Measurements from ENCODE around the gene PITPNB.

PITPNB gene

DNA sequence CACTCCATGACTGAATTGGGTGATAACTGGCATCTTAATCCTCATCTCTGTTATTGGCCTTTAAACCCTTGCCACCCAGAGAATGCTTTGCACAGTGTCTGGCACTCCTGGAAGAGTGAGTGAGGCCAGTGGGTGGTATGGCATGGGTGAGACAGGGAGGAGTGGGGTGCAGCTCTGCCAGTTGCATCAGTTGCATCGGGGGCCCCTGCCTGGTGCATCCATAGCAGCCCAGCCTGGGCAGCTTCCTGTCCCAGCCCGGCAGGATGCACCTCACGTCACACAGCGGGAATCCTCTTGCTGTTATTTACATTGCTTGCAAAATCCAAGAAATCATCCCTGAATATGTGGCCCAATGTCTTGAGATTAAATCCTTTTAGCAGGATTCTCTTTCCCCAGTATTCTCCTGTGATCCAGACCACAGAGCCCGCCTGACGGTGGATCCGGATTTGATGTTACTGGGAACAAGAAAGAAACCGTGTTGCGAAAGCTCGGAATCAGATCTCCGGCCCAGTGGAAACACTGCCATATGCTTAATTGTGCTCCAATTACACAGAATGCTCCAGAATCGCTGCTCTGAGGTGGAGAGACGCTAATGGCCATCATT, 79.9 kb downstream of the PITPNB start:
- Histone ChIP-seq H3K9me3 (ENCODE audit: low read length) (peaks cover 4% of the 10 kb centered on the region; the same call in 1 of the 2 replicates), H3K4me2 (ENCODE audit: low read length) (no peak overlapping the region), H3F3A (ENCODE audit: insufficient read depth, low read length) (no peaks in the 10 kb centered on the region), H3K27me3 (ENCODE audit: insufficient read depth, low read length) (no peaks in the 10 kb centered on the region), H4K20me1 (ENCODE audit: insufficient read depth, low read length) (no peaks in the 10 kb centered on the region), H3K36me3 (ENCODE audit: insufficient read depth, low read length) (no peaks in the 10 kb centered on the region), H3K79me2 (ENCODE audit: insufficient read depth, low read length) (no peaks in the 10 kb centered on the region), H3K9me2 (ENCODE audit: low read depth, low read length) (no peaks in the 10 kb centered on the region), H3K4me1 (ENCODE audit: insufficient read depth, low read length, severe bottlenecking) (no peaks in the 10 kb centered on the region), H2AFZ (ENCODE audit: low read length) (no peak overlapping the region), H3K4me3 (ENCODE audit: low read depth, low read length, poor library complexity, severe bottlenecking) (no peak overlapping the region), H3K27ac (ENCODE audit: low read depth, low read length, poor library complexity, severe bottlenecking) (no peak overlapping the region), H3K9ac (ENCODE audit: low read length) (no peak overlapping the region)
- TF ChIP-seq EZH2 (IDR thresholded peaks at IDR 0.05; ENCODE audit: borderline replicate concordance, low read length), result no peak
- TF ChIP-seq, protein P1, sequence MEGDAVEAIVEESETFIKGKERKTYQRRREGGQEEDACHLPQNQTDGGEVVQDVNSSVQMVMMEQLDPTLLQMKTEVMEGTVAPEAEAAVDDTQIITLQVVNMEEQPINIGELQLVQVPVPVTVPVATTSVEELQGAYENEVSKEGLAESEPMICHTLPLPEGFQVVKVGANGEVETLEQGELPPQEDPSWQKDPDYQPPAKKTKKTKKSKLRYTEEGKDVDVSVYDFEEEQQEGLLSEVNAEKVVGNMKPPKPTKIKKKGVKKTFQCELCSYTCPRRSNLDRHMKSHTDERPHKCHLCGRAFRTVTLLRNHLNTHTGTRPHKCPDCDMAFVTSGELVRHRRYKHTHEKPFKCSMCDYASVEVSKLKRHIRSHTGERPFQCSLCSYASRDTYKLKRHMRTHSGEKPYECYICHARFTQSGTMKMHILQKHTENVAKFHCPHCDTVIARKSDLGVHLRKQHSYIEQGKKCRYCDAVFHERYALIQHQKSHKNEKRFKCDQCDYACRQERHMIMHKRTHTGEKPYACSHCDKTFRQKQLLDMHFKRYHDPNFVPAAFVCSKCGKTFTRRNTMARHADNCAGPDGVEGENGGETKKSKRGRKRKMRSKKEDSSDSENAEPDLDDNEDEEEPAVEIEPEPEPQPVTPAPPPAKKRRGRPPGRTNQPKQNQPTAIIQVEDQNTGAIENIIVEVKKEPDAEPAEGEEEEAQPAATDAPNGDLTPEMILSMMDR (IDR thresholded peaks at IDR 0.05; ENCODE audit: low read length), result no peak

DNA sequence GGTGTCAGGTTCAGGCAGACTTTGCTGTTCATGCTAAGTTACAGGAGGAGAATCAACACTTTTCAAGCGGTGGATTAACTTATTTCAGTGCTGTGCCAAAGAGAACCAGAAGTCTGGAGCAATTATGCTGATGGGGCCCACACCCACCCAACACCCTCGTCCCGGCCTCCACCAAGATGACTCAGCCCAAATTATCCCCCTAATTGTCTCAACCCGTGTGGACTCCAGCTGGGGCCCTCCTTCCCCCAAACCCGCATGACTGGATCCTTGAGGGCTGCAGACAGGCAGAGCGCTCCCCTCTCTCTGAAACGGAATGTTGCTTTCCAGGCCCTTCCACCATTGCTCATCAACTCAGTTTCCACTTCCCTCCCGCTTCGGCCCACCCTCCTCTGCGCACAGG, 82.9 kb downstream of the PITPNB start:
- Histone ChIP-seq H4K20me1 (ENCODE audit: insufficient read depth, low read length) (no peaks in the 10 kb centered on the region), H3K9ac (ENCODE audit: low read length) (no peak overlapping the region), H3K27ac (ENCODE audit: low read depth, low read length, poor library complexity, severe bottlenecking) (no peak overlapping the region), H3K4me3 (ENCODE audit: low read depth, low read length, poor library complexity, severe bottlenecking) (no peak overlapping the region), H3K36me3 (ENCODE audit: insufficient read depth, low read length) (no peaks in the 10 kb centered on the region), H3K4me2 (ENCODE audit: low read length) (no peak overlapping the region), H3F3A (ENCODE audit: insufficient read depth, low read length) (no peaks in the 10 kb centered on the region), H2AFZ (ENCODE audit: low read length) (no peak overlapping the region), H3K4me1 (ENCODE audit: insufficient read depth, low read length, severe bottlenecking) (no peaks in the 10 kb centered on the region), H3K9me3 (ENCODE audit: low read length) (peaks cover 4% of the 10 kb centered on the region; the same call in 1 of the 2 replicates), H3K79me2 (ENCODE audit: insufficient read depth, low read length) (no peaks in the 10 kb centered on the region), H3K27me3 (ENCODE audit: insufficient read depth, low read length) (peaks cover 3% of the 10 kb centered on the region; the same call in 1 of the 2 replicates), H3K9me2 (ENCODE audit: low read depth, low read length) (no peaks in the 10 kb centered on the region)
- TF ChIP-seq EZH2 (IDR thresholded peaks at IDR 0.05; ENCODE audit: borderline replicate concordance, low read length), result no peak
- TF ChIP-seq, protein P1 (IDR thresholded peaks at IDR 0.05; ENCODE audit: low read length), result no peak

DNA sequence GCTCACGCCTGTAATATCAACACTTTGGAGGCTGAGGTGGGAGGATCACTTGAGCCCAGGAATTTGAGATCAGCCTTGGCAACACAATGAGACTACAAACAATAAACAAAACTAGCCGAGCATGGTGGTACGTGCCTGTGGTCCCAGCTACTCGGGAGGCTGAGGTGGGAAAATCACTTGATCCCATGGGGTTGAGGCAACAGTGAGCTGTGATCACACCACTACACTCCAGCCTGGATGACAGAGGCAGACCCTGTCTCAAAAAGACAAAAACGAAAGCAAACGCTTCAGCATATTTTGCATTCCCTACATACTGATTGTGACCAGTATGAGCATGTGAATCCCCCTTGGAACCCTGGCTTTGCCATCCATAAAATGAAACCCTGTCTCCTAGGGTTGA, 83.6 kb downstream of the PITPNB start:
- no peak overlapping the region for H3K4me3 ChIP-seq (ENCODE audit: low read depth, low read length, poor library complexity, severe bottlenecking)
- H3F3A ChIP-seq (ENCODE audit: insufficient read depth, low read length), result no peaks in the 10 kb centered on the region
- peaks cover 4% of the 10 kb centered on the region; the same call in 1 of the 2 replicates for H3K9me3 ChIP-seq (ENCODE audit: low read length)
- H3K4me1 ChIP-seq (ENCODE audit: insufficient read depth, low read length, severe bottlenecking), result no peaks in the 10 kb centered on the region
- no peak overlapping the region for H3K27ac ChIP-seq (ENCODE audit: low read depth, low read length, poor library complexity, severe bottlenecking)
- H3K27me3 ChIP-seq (ENCODE audit: insufficient read depth, low read length), result peaks cover 3% of the 10 kb centered on the region; the same call in 1 of the 2 replicates
- no peaks in the 10 kb centered on the region for H3K9me2 ChIP-seq (ENCODE audit: low read depth, low read length)
- H3K36me3 ChIP-seq (ENCODE audit: insufficient read depth, low read length), result no peaks in the 10 kb centered on the region
- H4K20me1 ChIP-seq (ENCODE audit: insufficient read depth, low read length), result no peaks in the 10 kb centered on the region
- no peak overlapping the region for H3K4me2 ChIP-seq (ENCODE audit: low read length)
- H3K79me2 ChIP-seq (ENCODE audit: insufficient read depth, low read length), result no peaks in the 10 kb centered on the region
- H3K9ac ChIP-seq (ENCODE audit: low read length), result no peak overlapping the region
- H2AFZ ChIP-seq (ENCODE audit: low read length), result no peak overlapping the region
- TF ChIP-seq, protein P1 (IDR thresholded peaks at IDR 0.05; ENCODE audit: low read length), result no peak
- no peak for TF ChIP-seq EZH2 (IDR thresholded peaks at IDR 0.05; ENCODE audit: borderline replicate concordance, low read length)
